Spleen (tissue), 11 donors: ENCODE measurements around the gene WASF2. TPM values are rescaled to one million over a fixed set of nuclear protein-coding genes. Genes with fewer than 3 reads are reported as not detected.
"Not testable (repeated sequence)": the region's sequence is repeated elsewhere in the genome, so short reads cannot be mapped to it uniquely, and the experiment has no call there.

Experiments
- DNase-seq: peaks from one replicate; pipeline ENCODE4 v3.0.0-alpha.2; 2020
- H3K27ac ChIP-seq, 8 donors: fragments of 200-600 bp; sonication (generic) in 7 of 8; 1 replicate in 4 of 8; 2 replicates in 4 of 8; pipeline versions ENCODE4 v1.5.0 to v1.8.0; 2016 to 2021; ENCODE audit warnings: inconsistent platforms in 4 of 8, mild to moderate bottlenecking in 4 of 8, moderate library complexity in 1 of 8
- H3K27me3 ChIP-seq, 7 donors: fragments of 200-600 bp; sonication (generic) in 6 of 7; replicated peaks in 1 of 7; 1 replicate in 4 of 7; 2 replicates in 3 of 7; pipeline versions ENCODE4 v1.5.0 to v1.8.0; 2016 to 2021; ENCODE audit warnings: inconsistent platforms in 3 of 7, mild to moderate bottlenecking in 1 of 7
- H3K36me3 ChIP-seq, 6 donors: fragments of 200-600 bp; sonication (generic) in 5 of 6; 1 replicate in 4 of 6; 2 replicates in 2 of 6; pipeline versions ENCODE4 v1.5.0 to v1.8.0; 2016 to 2021; ENCODE audit warnings: inconsistent platforms in 2 of 6
- H3K4me1 ChIP-seq, 6 donors: fragments of 200-600 bp; sonication (generic) in 5 of 6; 1 replicate in 3 of 6; 2 replicates in 3 of 6; pipeline versions ENCODE4 v1.5.0 to v1.8.0; 2016 to 2021; ENCODE audit warnings: inconsistent platforms in 3 of 6
- H3K4me3 ChIP-seq, 8 donors: fragments of 200-600 bp; sonication (generic) in 7 of 8; 1 replicate in 4 of 8; 2 replicates in 4 of 8; pipeline versions ENCODE4 v1.5.0 to v1.8.0; 2016 to 2021; ENCODE audit warnings: inconsistent platforms in 4 of 8, mild to moderate bottlenecking in 4 of 8, moderate library complexity in 2 of 8
- H3K9me3 ChIP-seq, 8 donors: fragments of 200-600 bp; sonication (generic) in 7 of 8; 1 replicate in 4 of 8; 2 replicates in 4 of 8; pipeline versions ENCODE4 v1.5.0 to v1.8.0; 2016 to 2021; ENCODE audit warnings: inconsistent platforms in 4 of 8
- POLR2A ChIP-seq, 3 donors: fragments of 450-650 bp; IDR thresholded peaks; one replicate each; pipeline ENCODE4 v1.5.1; 2017; ENCODE audit warnings: antibody characterized with exemption in 3 of 3, mild to moderate bottlenecking in 1 of 3
- POLR2AphosphoS5 ChIP-seq, 3 donors: sonication (generic); formaldehyde crosslinking; IDR thresholded peaks; one replicate each; pipeline ENCODE4 v1.5.1; 2017; ENCODE audit warnings: antibody characterized with exemption in 3 of 3
- WGBS, 5 donors: extraction: QIAGEN DNeasy Blood & Tissue Kit in 3 of 5; methylation state at CpG; one replicate each; pipeline versions ENCODE4 v1.1.5 to v1.1.7; 2013 to 2018; 5-methylcytosine and 5-hydroxymethylcytosine counted together
- intact Hi-C: fragments of 100-400 bp; cut with DNase I; formaldehyde crosslinking; loops from one replicate; pipeline ENCODE4 v1.15.0; 2023; ENCODE audit warnings: low total_unique reads
- polyA plus RNA-seq, 3 donors: library from polyadenylated mRNA; stranded (reverse); fragments of 200-250 nt; gene quantifications; one replicate each; pipeline ENCODE4 v1.2.1, GENCODE V29; 2013
- total RNA-seq, 7 donors: library from RNA; depleted of rRNA in 3 of 7; stranded (reverse); fragments of >200 nt in 3 of 7; fragmentation: NEBNext Ultra II Directional in 4 of 7; extraction: Animal tissue kit (Norgen Biotek cat#: 25700) in 4 of 7; gene quantifications; one replicate each; pipeline versions ENCODE4 v1.1.0 to v1.2.1, GENCODE V29; 2016 to 2021
- TF ChIP-seq, protein P1 (sequence below), 11 experiments: fragments of 200-600 bp in 7 of 11; fragments of 450-650 bp in 4 of 11; sonication (generic) in 4 of 11; IDR thresholded peaks in 8 of 11; conservative IDR thresholded peaks in 3 of 11; 1 replicate in 7 of 11; 2 replicates in 4 of 11; pipeline versions ENCODE4 v1.4.0 to v1.8.0; 2016 to 2021; ENCODE audit warnings: antibody characterized with exemption in 11 of 11, inconsistent platforms in 4 of 11, mild to moderate bottlenecking in 1 of 11
- donor health status: healthy with polysubstance abuse.
- donor health status: DM: no; HTN: no; CAD: no; lungs with moderate emphysema.
- donor health status: DM: no; HTN: no; CAD: no.
- donor health status: Bipolar disorder and iron deficiency.
- donor health status: healthy.
- donor health status: DM: no; HTN: no; CAD: no.
- donor health status: DM: yes; HTN: yes; CAD: no.

WASF2 gene
- total and polyA plus RNA-seq, 10 donors, result 17.2 to 196 (median 95.6) TPM

DNA sequence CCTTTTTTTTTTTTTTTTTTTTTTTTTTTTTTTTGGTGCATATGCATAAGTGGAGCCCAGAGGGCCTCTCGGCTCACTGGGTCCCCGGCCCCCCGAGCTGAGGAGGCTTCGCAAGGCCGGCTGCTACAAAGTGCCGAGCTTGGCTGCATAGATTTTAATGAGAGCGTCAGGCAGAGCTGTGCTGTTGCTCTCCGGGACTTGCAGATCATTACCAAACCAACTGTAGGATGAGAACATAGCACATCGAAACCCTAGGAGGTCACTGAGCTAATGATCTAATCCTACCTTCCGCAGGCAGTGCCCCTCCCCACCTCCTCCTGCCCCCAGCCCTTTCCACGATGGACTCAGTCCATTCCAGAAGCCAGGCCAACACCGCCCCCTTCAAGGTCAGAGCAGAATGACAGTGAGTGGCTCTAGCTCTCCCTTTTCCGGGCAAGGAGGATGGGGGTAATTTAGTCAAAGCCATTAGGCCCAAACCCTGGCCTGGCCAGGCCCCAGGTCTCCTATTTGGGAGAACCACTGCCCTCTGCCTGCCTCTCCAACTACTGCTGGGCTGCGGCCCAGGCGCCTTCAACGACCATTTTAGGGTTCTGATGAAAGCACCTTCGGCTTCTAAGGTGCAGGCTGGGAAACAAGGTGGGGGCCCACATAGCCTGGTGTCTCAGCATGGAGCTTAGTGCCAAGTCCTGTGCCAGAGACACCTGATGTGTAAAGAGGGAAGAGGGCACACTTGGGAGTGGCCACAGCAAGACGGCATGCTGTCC, 84.2 kb downstream of the WASF2 start:
- intact Hi-C loops, H3K27me3 ChIP-seq, H3K4me3 ChIP-seq, H3K9me3 ChIP-seq, DNase-seq: not testable (repeated sequence)
- Histone ChIP-seq H3K36me3 (peaks cover 0 to 63% (median 40%) of the 10 kb centered on the region in 6 donors), H3K27ac (peak overlapping the region in 6 of 8 donors; percentile 47 to 84 (median 78)), H3K4me1 (peaks cover 31 to 74% (median 57%) of the 10 kb centered on the region in 6 donors)
- TF ChIP-seq, protein P1, sequence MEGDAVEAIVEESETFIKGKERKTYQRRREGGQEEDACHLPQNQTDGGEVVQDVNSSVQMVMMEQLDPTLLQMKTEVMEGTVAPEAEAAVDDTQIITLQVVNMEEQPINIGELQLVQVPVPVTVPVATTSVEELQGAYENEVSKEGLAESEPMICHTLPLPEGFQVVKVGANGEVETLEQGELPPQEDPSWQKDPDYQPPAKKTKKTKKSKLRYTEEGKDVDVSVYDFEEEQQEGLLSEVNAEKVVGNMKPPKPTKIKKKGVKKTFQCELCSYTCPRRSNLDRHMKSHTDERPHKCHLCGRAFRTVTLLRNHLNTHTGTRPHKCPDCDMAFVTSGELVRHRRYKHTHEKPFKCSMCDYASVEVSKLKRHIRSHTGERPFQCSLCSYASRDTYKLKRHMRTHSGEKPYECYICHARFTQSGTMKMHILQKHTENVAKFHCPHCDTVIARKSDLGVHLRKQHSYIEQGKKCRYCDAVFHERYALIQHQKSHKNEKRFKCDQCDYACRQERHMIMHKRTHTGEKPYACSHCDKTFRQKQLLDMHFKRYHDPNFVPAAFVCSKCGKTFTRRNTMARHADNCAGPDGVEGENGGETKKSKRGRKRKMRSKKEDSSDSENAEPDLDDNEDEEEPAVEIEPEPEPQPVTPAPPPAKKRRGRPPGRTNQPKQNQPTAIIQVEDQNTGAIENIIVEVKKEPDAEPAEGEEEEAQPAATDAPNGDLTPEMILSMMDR (IDR thresholded peaks at IDR 0.05 in 8 of 11, conservative IDR thresholded peaks at IDR 0.05 in 3 of 11), result peak in 2 of 11 experiments; percentile 25 to 33
- peak in 2 of 3 donors; percentile 13 to 34 for TF ChIP-seq POLR2AphosphoS5 (IDR thresholded peaks at IDR 0.05)
- 75 to 90% (median 81%) methylated on average over 7 to 17 of the region's 18 CpGs for WGBS, 5 donors

DNA sequence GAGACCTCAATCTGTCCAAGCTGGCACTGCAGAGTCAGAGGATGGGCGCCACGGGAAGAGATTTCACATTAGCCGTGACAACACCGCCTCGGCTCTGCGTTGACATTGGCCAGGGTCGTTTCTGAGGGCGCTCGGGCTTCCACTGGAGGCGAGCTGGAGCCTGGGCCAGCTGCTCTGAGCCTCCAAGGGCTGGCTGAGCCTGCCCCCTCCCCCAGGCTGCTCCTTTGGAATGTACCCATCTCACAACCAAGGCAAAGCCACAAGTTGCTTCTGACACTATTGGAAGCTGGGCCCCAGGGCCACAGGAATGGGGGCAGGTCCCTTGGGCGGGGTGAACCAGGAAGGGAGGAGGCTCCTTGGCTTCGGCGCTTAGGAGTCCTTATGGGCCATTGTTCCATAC, 84.9 kb downstream of the WASF2 start:
- intact Hi-C loops, result no loop called here
- Histone ChIP-seq H3K36me3 (peaks cover 0 to 56% (median 33%) of the 10 kb centered on the region in 6 donors), H3K27me3 (no peaks in the 10 kb centered on the region), H3K9me3 (no peaks in the 10 kb centered on the region), H3K4me1 (peaks cover 31 to 81% (median 57%) of the 10 kb centered on the region in 6 donors), H3K4me3 (no peak overlapping the region), H3K27ac (peak overlapping the region in 7 of 8 donors; percentile 32 to 84 (median 75))
- TF ChIP-seq, protein P1 (IDR thresholded peaks at IDR 0.05 in 8 of 11, conservative IDR thresholded peaks at IDR 0.05 in 3 of 11), result no peak
- TF ChIP-seq POLR2AphosphoS5 (IDR thresholded peaks at IDR 0.05), result peak; percentile 34 to 57 (median 40)
- WGBS, 5 donors, result 55 to 75% (median 68%) methylated on average over 8 to 13 of the region's 13 CpGs
- DNase-seq, result no peak

DNA sequence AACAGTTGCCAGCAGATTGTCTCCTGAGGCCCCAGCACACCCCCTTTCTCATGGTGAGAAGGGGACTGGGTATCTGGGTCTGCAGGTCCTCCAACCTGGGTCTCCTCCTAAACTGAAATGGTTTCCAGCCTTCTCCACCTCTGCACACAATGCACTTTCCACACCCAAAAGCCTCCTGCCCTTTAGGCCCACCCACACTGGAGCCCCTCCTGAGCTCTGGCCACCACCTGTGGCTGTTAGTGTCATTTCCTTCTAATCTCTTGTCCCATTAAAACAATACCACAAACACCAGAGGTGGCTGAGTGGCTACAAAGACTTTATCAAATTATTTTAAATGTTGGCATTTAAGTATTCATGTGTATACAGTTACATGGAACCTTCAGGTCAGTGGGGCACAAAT, 86.0 kb downstream of the WASF2 start:
- H3K27ac ChIP-seq, result peak overlapping the region; percentile 2 to 84 (median 75)
- no peak for TF ChIP-seq POLR2AphosphoS5 (IDR thresholded peaks at IDR 0.05)
- TF ChIP-seq, protein P1 (IDR thresholded peaks at IDR 0.05 in 8 of 11, conservative IDR thresholded peaks at IDR 0.05 in 3 of 11), result no peak
- no peak for TF ChIP-seq POLR2A (IDR thresholded peaks at IDR 0.05)
- no peaks in the 10 kb centered on the region for H3K27me3 ChIP-seq
- H3K36me3 ChIP-seq, result peaks cover 0 to 45% (median 23%) of the 10 kb centered on the region in 6 donors
- no peak overlapping the region for H3K4me3 ChIP-seq
- intact Hi-C loops, result loop anchor here (5.0 kb wide), 2 partner anchors 203 to 258 kb away; no protein-coding TSS in a partner anchor
- H3K9me3 ChIP-seq, result no peaks in the 10 kb centered on the region
- peaks cover 31 to 92% (median 59%) of the 10 kb centered on the region in 6 donors for H3K4me1 ChIP-seq
- no peak for DNase-seq

DNA sequence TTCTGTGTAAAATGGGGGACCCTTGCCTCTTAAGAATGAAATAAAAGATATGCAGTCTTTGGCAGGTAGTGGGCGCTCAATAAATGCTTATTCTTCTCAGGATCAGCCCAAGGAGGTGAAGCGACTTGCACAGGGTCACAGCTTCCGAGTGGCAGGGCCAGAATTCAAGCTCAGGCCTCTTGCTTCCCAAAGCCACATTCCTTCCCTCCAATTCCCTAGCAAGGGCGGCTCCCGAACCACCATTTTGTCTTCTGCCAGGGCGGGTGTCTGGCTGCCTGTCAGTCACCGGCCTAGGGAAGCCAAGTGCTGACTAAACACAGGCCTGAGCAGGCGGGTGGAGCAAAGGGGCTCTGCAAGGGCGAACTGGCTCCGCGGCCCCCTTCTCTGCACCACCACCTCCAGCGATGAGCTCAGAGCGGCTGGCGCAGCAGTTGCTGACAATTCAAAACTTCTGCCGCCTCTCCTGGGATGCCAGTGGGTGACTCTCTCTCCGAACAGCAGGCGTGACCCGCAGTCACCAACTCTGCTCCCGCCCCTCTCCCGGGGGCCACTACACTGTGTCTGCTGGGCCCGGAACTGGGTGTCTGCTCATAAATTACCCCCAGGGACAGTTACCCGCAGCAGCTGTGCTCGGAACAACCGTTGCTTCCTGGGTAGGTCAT, 86.8 kb downstream of the WASF2 start:
- H3K27ac ChIP-seq, result peak overlapping the region; percentile 2 to 84 (median 75)
- intact Hi-C loops, result loop anchor here (5.0 kb wide), 2 partner anchors 204 to 259 kb away; no protein-coding TSS in a partner anchor
- peak; percentile 89 for DNase-seq
- peaks cover 31 to 93% (median 59%) of the 10 kb centered on the region in 6 donors for H3K4me1 ChIP-seq
- 17 to 25% (median 21%) methylated on average over 20 to 24 of the region's 24 CpGs for WGBS, 5 donors
- H3K9me3 ChIP-seq, result no peaks in the 10 kb centered on the region
- H3K36me3 ChIP-seq, result peaks cover 0 to 37% (median 15%) of the 10 kb centered on the region in 6 donors
- no peaks in the 10 kb centered on the region for H3K27me3 ChIP-seq
- TF ChIP-seq, protein P1 (IDR thresholded peaks at IDR 0.05 in 8 of 11, conservative IDR thresholded peaks at IDR 0.05 in 3 of 11), result peak in 6 of 11 experiments; percentile 7 to 47 (median 28)
- TF ChIP-seq POLR2A (IDR thresholded peaks at IDR 0.05) (no peak), POLR2AphosphoS5 (IDR thresholded peaks at IDR 0.05) (peak; percentile 39 to 84 (median 76))
- H3K4me3 ChIP-seq, result peak overlapping the region in 1 of 8 donors; percentile 41
